IMR-90 (cell line): ENCODE data around the gene EFCAB5. TPM values are rescaled to one million over a fixed set of nuclear protein-coding genes. Genes with fewer than 3 reads are reported as not detected.

Experiments used
- ATAC-seq: fragments of 200-7000 bp; cut with Tn5 transposase; 2 replicates; pipeline ENCODE4 v1.9.1; 2020; ENCODE audit warnings: low read depth, mild to moderate bottlenecking, moderate library complexity
- BruUV-seq: library from RNA; stranded (reverse); fragments of 400-500 nt; replicated peaks from 2 replicates; lab custom pipeline; 2021; lab: Mats Ljungman, UMichigan
- CTCF ChIA-PET: fragments of 300-600 bp; formaldehyde crosslinking; extraction: SDS; loops from one replicate; lab custom pipeline; 2021; ENCODE audit warnings: antibody characterized with exemption; lab: Yijun Ruan, JAX
- POLR2A ChIA-PET: fragments of 300-600 bp; sonication (Branson Sonifier 250); formaldehyde crosslinking; loops from one replicate; lab custom pipeline; 2022; ENCODE audit warnings: antibody characterized with exemption; ENCODE audit not compliant: unreplicated experiment; lab: Charles Lee
- DNase-seq: peaks from one replicate; pipeline ENCODE4 v3.0.0; 2013
- H2AFZ ChIP-seq: replicated peaks from 2 replicates; pipeline ENCODE3; 2013; ENCODE audit warnings: low read length, mild to moderate bottlenecking; ENCODE audit not compliant: poor library complexity
- H2AK5ac ChIP-seq: 2 replicates; pipeline ENCODE4 v1.6.1; 2013; ENCODE audit warnings: low read depth, low read length, inconsistent platforms
- H2AK9ac ChIP-seq: replicated peaks from 2 replicates; pipeline ENCODE3; 2013; ENCODE audit warnings: mild to moderate bottlenecking, low read depth, low read length, moderate library complexity; ENCODE audit not compliant: poor library complexity
- H2BK120ac ChIP-seq: 2 replicates; pipeline ENCODE4 v1.6.1; 2013; ENCODE audit warnings: low read depth, low read length, inconsistent platforms
- H2BK15ac ChIP-seq: 3 replicates; pipeline ENCODE4 v1.6.1; 2013; ENCODE audit warnings: low read depth, low read length, inconsistent platforms
- H2BK20ac ChIP-seq: 2 replicates; pipeline ENCODE4 v1.6.1; 2013; ENCODE audit warnings: low read depth, mild to moderate bottlenecking, inconsistent platforms, low read length, moderate library complexity
- H2BK5ac ChIP-seq: 2 replicates; pipeline ENCODE4 v1.6.1; 2013; ENCODE audit warnings: mild to moderate bottlenecking, low read depth, low read length, inconsistent platforms; ENCODE audit not compliant: poor library complexity, severe bottlenecking
- H3K14ac ChIP-seq: replicated peaks from 2 replicates; pipeline ENCODE4 v1.6.1; 2013; ENCODE audit warnings: low read depth, low read length, inconsistent platforms
- H3K18ac ChIP-seq: 2 replicates; pipeline ENCODE4 v1.6.1; 2013; ENCODE audit warnings: low read depth, low read length, control low read depth
- H3K23ac ChIP-seq: 2 replicates; pipeline ENCODE4 v1.6.1; 2013; ENCODE audit warnings: low read depth, low read length, inconsistent platforms
- H3K27ac ChIP-seq: 2 replicates; pipeline ENCODE4 v1.5.1; 2013; ENCODE audit warnings: mild to moderate bottlenecking, control low read depth, low read length; ENCODE audit not compliant: insufficient read depth
- H3K27me3 ChIP-seq: 2 replicates; pipeline ENCODE4 v1.6.1; 2013; ENCODE audit warnings: low read length; ENCODE audit not compliant: control insufficient read depth, insufficient read depth
- H3K36me3 ChIP-seq: 2 replicates; pipeline ENCODE4 v1.6.1; 2013; ENCODE audit warnings: low read length, mixed read lengths; ENCODE audit not compliant: control insufficient read depth, insufficient read depth
- H3K4ac ChIP-seq: 2 replicates; pipeline ENCODE4 v1.6.1; 2013; ENCODE audit warnings: low read depth, low read length, inconsistent platforms
- H3K4me1 ChIP-seq: 2 replicates; pipeline ENCODE4 v1.6.1; 2013; ENCODE audit warnings: low read length, mixed read lengths; ENCODE audit not compliant: control insufficient read depth, insufficient read depth
- H3K4me2 ChIP-seq: 2 replicates; pipeline ENCODE4 v1.6.1; 2013; ENCODE audit warnings: low read depth, mild to moderate bottlenecking, control low read depth, low read length, moderate library complexity
- H3K4me3 ChIP-seq: 2 replicates; pipeline ENCODE4 v1.5.1; 2013; ENCODE audit warnings: low read depth, mild to moderate bottlenecking, control low read depth, low read length, moderate library complexity; ENCODE audit not compliant: insufficient read depth
- H3K56ac ChIP-seq: 2 replicates; pipeline ENCODE4 v1.6.1; 2013; ENCODE audit warnings: low read length, inconsistent platforms; ENCODE audit not compliant: insufficient read depth; ENCODE audit errors: extremely low read depth
- H3K79me1 ChIP-seq, 2 experiments: 2 replicates each; pipeline ENCODE4 v1.6.1; 2013; ENCODE audit warnings: low read length in 2 of 2, inconsistent platforms in 1 of 2, low read depth in 1 of 2
- H3K9ac ChIP-seq: 2 replicates; pipeline ENCODE4 v1.6.1; 2013; ENCODE audit warnings: low read depth, low read length, control low read depth
- H3K9me1 ChIP-seq: 2 replicates; pipeline ENCODE4 v1.6.1; 2013; ENCODE audit warnings: low read length, inconsistent platforms; ENCODE audit not compliant: insufficient read depth
- H3K9me3 ChIP-seq: 2 replicates; pipeline ENCODE4 v1.6.1; 2013; ENCODE audit warnings: low read length; ENCODE audit not compliant: control insufficient read depth, insufficient read depth
- H4K20me1 ChIP-seq: 2 replicates; pipeline ENCODE4 v1.6.1; 2013; ENCODE audit warnings: low read length, inconsistent platforms; ENCODE audit not compliant: insufficient read depth
- H4K5ac ChIP-seq: 2 replicates; pipeline ENCODE4 v1.6.1; 2013; ENCODE audit warnings: mild to moderate bottlenecking, low read depth, low read length, control low read depth
- H4K8ac ChIP-seq, 2 experiments: 2 replicates each; pipeline ENCODE4 v1.6.1; 2013; ENCODE audit warnings: low read depth in 2 of 2, low read length in 2 of 2, control low read depth in 1 of 2, inconsistent platforms in 1 of 2
- H4K91ac ChIP-seq: 2 replicates; pipeline ENCODE4 v1.6.1; 2013; ENCODE audit warnings: low read depth, low read length, inconsistent platforms; ENCODE audit not compliant: insufficient read depth
- RFX5 ChIP-seq: IDR thresholded peaks from 2 replicates; pipeline ENCODE4 v1.8.0; 2012; ENCODE audit warnings: low read depth, mild to moderate bottlenecking, low read length, moderate library complexity
- SMC3 ChIP-seq: fragments of 150-350 bp; IDR thresholded peaks from 2 replicates; pipeline ENCODE4 v1.6.1; 2016; ENCODE audit warnings: low read depth, mild to moderate bottlenecking, antibody characterized with exemption, low read length, moderate library complexity
- WGBS, 2 experiments: methylation state at CpG; one replicate each; pipeline versions ENCODE4 v1.1.5 to v1.1.7; 2013; ENCODE audit warnings: missing lambda C conversion rate in 2 of 2; ENCODE audit not compliant: insufficient read length in 1 of 2; ENCODE audit errors: extremely low coverage in 2 of 2; 5-methylcytosine and 5-hydroxymethylcytosine counted together
- dilution Hi-C: fragments of 300-500 bp; cut with HindIII; formaldehyde crosslinking; loops from one replicate; pipeline ENCODE4 v1.14.3; 2018; ENCODE audit warnings: low sequenced_read_pairs; ENCODE audit not compliant: unreplicated experiment
- in situ Hi-C: fragments of 300-500 bp; cut with MboI; formaldehyde crosslinking; loops from 3 replicates; pipeline ENCODE4 v1.14.3; 2019; ENCODE audit warnings: low sequenced_read_pairs, inconsistent platforms, mixed read lengths
- intact Hi-C: fragments of 100-400 bp; cut with micrococcal nuclease; formaldehyde crosslinking; loops from 2 replicates; pipeline ENCODE4 v1.10.0; 2022
- polyA plus RNA-seq, 3 experiments: library from polyadenylated mRNA; depleted of rRNA; stranded (reverse); fragments of >200 nt; gene quantifications; 2 replicates each; pipeline ENCODE4 v1.2.3, GENCODE V29; 2012; ENCODE audit warnings: low replicate concordance in 1 of 3
- total RNA-seq: library from RNA; depleted of rRNA; stranded (reverse); fragments of >200 nt; gene quantifications from 2 replicates; pipeline ENCODE4 v1.2.3, GENCODE V29; 2012
- TF ChIP-seq, protein P1 (sequence below): fragments of 150-350 bp; IDR thresholded peaks from 2 replicates; pipeline ENCODE4 v1.6.1; 2017; ENCODE audit warnings: mild to moderate bottlenecking, antibody characterized with exemption, low read length, low read depth

Gene EFCAB5
- total and polyA plus RNA-seq, 2 of the 4 experiments (the other 2 are of a cell fraction) = 0.14 TPM; not detected in 1

DNA sequence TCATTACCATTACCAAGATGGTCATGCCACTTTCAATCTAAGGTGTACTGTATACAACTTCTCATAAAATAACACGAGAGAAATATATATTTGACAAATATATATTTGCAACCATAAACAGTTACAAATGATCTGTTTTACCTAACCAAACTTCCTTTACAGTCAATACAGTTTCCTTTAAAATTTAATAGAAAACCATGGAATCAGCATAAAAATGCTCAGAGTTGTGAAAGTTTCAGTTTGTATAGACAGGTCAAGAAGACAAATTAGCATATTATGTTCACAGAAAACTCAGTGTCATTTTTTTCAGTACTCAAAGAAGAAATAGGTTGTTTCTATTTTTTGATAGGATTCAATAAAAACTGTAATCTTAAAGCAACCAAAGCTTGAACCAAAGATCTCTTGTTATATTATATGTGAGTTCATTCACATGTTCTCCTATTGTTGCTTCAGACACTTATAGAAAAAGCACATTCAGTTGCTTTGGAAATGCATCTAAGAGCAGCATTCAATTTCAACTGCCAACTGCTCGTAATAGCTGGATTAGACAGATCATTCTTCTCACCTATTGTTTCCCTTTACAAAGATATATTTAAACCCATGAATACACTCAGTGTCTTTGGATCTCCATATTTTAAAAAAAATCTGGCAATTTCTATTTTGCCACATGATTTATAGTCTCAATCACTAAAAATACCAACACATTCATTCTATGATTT, 26.5 kb upstream of the EFCAB5 start:
- ATAC-seq = no peak
- TF ChIP-seq, protein P1, sequence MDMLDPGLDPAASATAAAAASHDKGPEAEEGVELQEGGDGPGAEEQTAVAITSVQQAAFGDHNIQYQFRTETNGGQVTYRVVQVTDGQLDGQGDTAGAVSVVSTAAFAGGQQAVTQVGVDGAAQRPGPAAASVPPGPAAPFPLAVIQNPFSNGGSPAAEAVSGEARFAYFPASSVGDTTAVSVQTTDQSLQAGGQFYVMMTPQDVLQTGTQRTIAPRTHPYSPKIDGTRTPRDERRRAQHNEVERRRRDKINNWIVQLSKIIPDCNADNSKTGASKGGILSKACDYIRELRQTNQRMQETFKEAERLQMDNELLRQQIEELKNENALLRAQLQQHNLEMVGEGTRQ = no peak
- no peak for TF ChIP-seq RFX5
- no peak for TF ChIP-seq SMC3
- intact Hi-C loops = loop anchor here (10.0 kb wide), 1 partner anchor 60 kb away; no protein-coding TSS in a partner anchor

More for the DNA sequence above, 26.5 kb upstream of the EFCAB5 start:
- no CpG with 5 or more reads among the region's 2 CpGs for WGBS, 2 experiments
- no peak overlapping the region for H3K4me2 ChIP-seq
- H3K27me3 ChIP-seq = no peaks in the 10 kb centered on the region
- no peak overlapping the region for H2BK5ac ChIP-seq
- in situ Hi-C loops = no loop called here
- no peak overlapping the region for H2BK20ac ChIP-seq
- no TSS peak for BruUV-seq
- H2BK15ac ChIP-seq = no peak overlapping the region
- no peak overlapping the region for H4K91ac ChIP-seq
- no peak overlapping the region for H3K9ac ChIP-seq
- no peak overlapping the region for H2AK5ac ChIP-seq
- no peak overlapping the region for H2AK9ac ChIP-seq
- H4K8ac ChIP-seq = no peak overlapping the region
- H3K9me3 ChIP-seq = no peaks in the 10 kb centered on the region
- no peak overlapping the region for H3K56ac ChIP-seq
- ChIA-PET POLR2A (no interaction called here), CTCF (no interaction called here)
- H2AFZ ChIP-seq = no peak overlapping the region
- no peak overlapping the region for H3K14ac ChIP-seq
- H3K4me1 ChIP-seq = peaks cover 10% of the 10 kb centered on the region
- peaks cover 29 to 53% of the 10 kb centered on the region in 2 experiments for H3K79me1 ChIP-seq
- 0 out of 2 replicates have a peak, but pooled peaks cover 1% of the 10 kb centered on the region for H3K36me3 ChIP-seq
- H2BK120ac ChIP-seq = no peak overlapping the region
- dilution Hi-C loops = no loop called here
- no peak overlapping the region for H3K27ac ChIP-seq
- H3K4me3 ChIP-seq = no peak overlapping the region
- H4K20me1 ChIP-seq = peaks cover 14% of the 10 kb centered on the region; the same call in 1 of the 2 replicates
- H3K9me1 ChIP-seq = no peaks in the 10 kb centered on the region; the same call in 1 of the 2 replicates
- no peak overlapping the region for H3K4ac ChIP-seq
- no peak for DNase-seq
- H4K5ac ChIP-seq = no peak overlapping the region
- H3K18ac ChIP-seq = no peak overlapping the region
- no peak overlapping the region for H3K23ac ChIP-seq
